IMR-90 (cell line): ENCODE data around the gene STX5. TPM values are rescaled to one million over a fixed set of nuclear protein-coding genes. Genes with fewer than 3 reads are reported as not detected.

ENCODE experiments used
- ATAC-seq: fragments of 200-7000 bp; cut with Tn5 transposase; 2 replicates; pipeline ENCODE4 v1.9.1; 2020; ENCODE audit warnings: low read depth, mild to moderate bottlenecking, moderate library complexity
- BruUV-seq: library from RNA; stranded (reverse); fragments of 400-500 nt; replicated peaks from 2 replicates; lab custom pipeline; 2021; lab: Mats Ljungman, UMichigan
- CTCF ChIA-PET: fragments of 300-600 bp; formaldehyde crosslinking; extraction: SDS; loops from one replicate; lab custom pipeline; 2021; ENCODE audit warnings: antibody characterized with exemption; lab: Yijun Ruan, JAX
- POLR2A ChIA-PET: fragments of 300-600 bp; sonication (Branson Sonifier 250); formaldehyde crosslinking; loops from one replicate; lab custom pipeline; 2022; ENCODE audit warnings: antibody characterized with exemption; ENCODE audit not compliant: unreplicated experiment; lab: Charles Lee
- DNase-seq: peaks from one replicate; pipeline ENCODE4 v3.0.0; 2013
- H2AFZ ChIP-seq: replicated peaks from 2 replicates; pipeline ENCODE3; 2013; ENCODE audit warnings: low read length, mild to moderate bottlenecking; ENCODE audit not compliant: poor library complexity
- H2AK5ac ChIP-seq: 2 replicates; pipeline ENCODE4 v1.6.1; 2013; ENCODE audit warnings: low read depth, low read length, inconsistent platforms
- H2AK9ac ChIP-seq: replicated peaks from 2 replicates; pipeline ENCODE3; 2013; ENCODE audit warnings: mild to moderate bottlenecking, low read depth, low read length, moderate library complexity; ENCODE audit not compliant: poor library complexity
- H2BK120ac ChIP-seq: 2 replicates; pipeline ENCODE4 v1.6.1; 2013; ENCODE audit warnings: low read depth, low read length, inconsistent platforms
- H2BK15ac ChIP-seq: 3 replicates; pipeline ENCODE4 v1.6.1; 2013; ENCODE audit warnings: low read depth, low read length, inconsistent platforms
- H2BK20ac ChIP-seq: 2 replicates; pipeline ENCODE4 v1.6.1; 2013; ENCODE audit warnings: low read depth, mild to moderate bottlenecking, inconsistent platforms, low read length, moderate library complexity
- H2BK5ac ChIP-seq: 2 replicates; pipeline ENCODE4 v1.6.1; 2013; ENCODE audit warnings: mild to moderate bottlenecking, low read depth, low read length, inconsistent platforms; ENCODE audit not compliant: poor library complexity, severe bottlenecking
- H3K14ac ChIP-seq: replicated peaks from 2 replicates; pipeline ENCODE4 v1.6.1; 2013; ENCODE audit warnings: low read depth, low read length, inconsistent platforms
- H3K18ac ChIP-seq: 2 replicates; pipeline ENCODE4 v1.6.1; 2013; ENCODE audit warnings: low read depth, low read length, control low read depth
- H3K23ac ChIP-seq: 2 replicates; pipeline ENCODE4 v1.6.1; 2013; ENCODE audit warnings: low read depth, low read length, inconsistent platforms
- H3K27ac ChIP-seq: 2 replicates; pipeline ENCODE4 v1.5.1; 2013; ENCODE audit warnings: mild to moderate bottlenecking, control low read depth, low read length; ENCODE audit not compliant: insufficient read depth
- H3K27me3 ChIP-seq: 2 replicates; pipeline ENCODE4 v1.6.1; 2013; ENCODE audit warnings: low read length; ENCODE audit not compliant: control insufficient read depth, insufficient read depth
- H3K36me3 ChIP-seq: 2 replicates; pipeline ENCODE4 v1.6.1; 2013; ENCODE audit warnings: low read length, mixed read lengths; ENCODE audit not compliant: control insufficient read depth, insufficient read depth
- H3K4ac ChIP-seq: 2 replicates; pipeline ENCODE4 v1.6.1; 2013; ENCODE audit warnings: low read depth, low read length, inconsistent platforms
- H3K4me1 ChIP-seq: 2 replicates; pipeline ENCODE4 v1.6.1; 2013; ENCODE audit warnings: low read length, mixed read lengths; ENCODE audit not compliant: control insufficient read depth, insufficient read depth
- H3K4me2 ChIP-seq: 2 replicates; pipeline ENCODE4 v1.6.1; 2013; ENCODE audit warnings: low read depth, mild to moderate bottlenecking, control low read depth, low read length, moderate library complexity
- H3K4me3 ChIP-seq: 2 replicates; pipeline ENCODE4 v1.5.1; 2013; ENCODE audit warnings: low read depth, mild to moderate bottlenecking, control low read depth, low read length, moderate library complexity; ENCODE audit not compliant: insufficient read depth
- H3K56ac ChIP-seq: 2 replicates; pipeline ENCODE4 v1.6.1; 2013; ENCODE audit warnings: low read length, inconsistent platforms; ENCODE audit not compliant: insufficient read depth; ENCODE audit errors: extremely low read depth
- H3K79me1 ChIP-seq, 2 experiments: 2 replicates each; pipeline ENCODE4 v1.6.1; 2013; ENCODE audit warnings: low read length in 2 of 2, inconsistent platforms in 1 of 2, low read depth in 1 of 2
- H3K9ac ChIP-seq: 2 replicates; pipeline ENCODE4 v1.6.1; 2013; ENCODE audit warnings: low read depth, low read length, control low read depth
- H3K9me1 ChIP-seq: 2 replicates; pipeline ENCODE4 v1.6.1; 2013; ENCODE audit warnings: low read length, inconsistent platforms; ENCODE audit not compliant: insufficient read depth
- H3K9me3 ChIP-seq: 2 replicates; pipeline ENCODE4 v1.6.1; 2013; ENCODE audit warnings: low read length; ENCODE audit not compliant: control insufficient read depth, insufficient read depth
- H4K20me1 ChIP-seq: 2 replicates; pipeline ENCODE4 v1.6.1; 2013; ENCODE audit warnings: low read length, inconsistent platforms; ENCODE audit not compliant: insufficient read depth
- H4K5ac ChIP-seq: 2 replicates; pipeline ENCODE4 v1.6.1; 2013; ENCODE audit warnings: mild to moderate bottlenecking, low read depth, low read length, control low read depth
- H4K8ac ChIP-seq, 2 experiments: 2 replicates each; pipeline ENCODE4 v1.6.1; 2013; ENCODE audit warnings: low read depth in 2 of 2, low read length in 2 of 2, control low read depth in 1 of 2, inconsistent platforms in 1 of 2
- H4K91ac ChIP-seq: 2 replicates; pipeline ENCODE4 v1.6.1; 2013; ENCODE audit warnings: low read depth, low read length, inconsistent platforms; ENCODE audit not compliant: insufficient read depth
- BHLHE40 ChIP-seq: fragments of 150-350 bp; IDR thresholded peaks from 2 replicates; pipeline ENCODE4 v1.6.1; 2016; ENCODE audit warnings: mild to moderate bottlenecking, low read depth, low read length
- CEBPB ChIP-seq: IDR thresholded peaks from 2 replicates; pipeline ENCODE4 v1.6.1; 2012; ENCODE audit warnings: low read depth, low read length, improper control_type of control experiment
- CHD1 ChIP-seq: IDR thresholded peaks from 2 replicates; pipeline ENCODE4 v1.6.1; 2012; ENCODE audit warnings: low read depth, low read length, improper control_type of control experiment
- CTCF ChIP-seq: conservative IDR thresholded peaks from 2 replicates; pipeline ENCODE4 v1.5.1; 2012; ENCODE audit warnings: mild to moderate bottlenecking, low read depth, low read length, improper control_type of control experiment
- ELK1 ChIP-seq: fragments of 150-350 bp; IDR thresholded peaks from 2 replicates; pipeline ENCODE4 v1.6.1; 2016; ENCODE audit warnings: low read depth, mild to moderate bottlenecking, low read length, moderate library complexity, borderline replicate concordance
- FOS ChIP-seq: fragments of 150-350 bp; IDR thresholded peaks from 2 replicates; pipeline ENCODE4 v1.6.1; 2016; ENCODE audit warnings: low read depth, low read length
- MAFK ChIP-seq: IDR thresholded peaks from 2 replicates; pipeline ENCODE4 v1.6.1; 2012; ENCODE audit warnings: low read depth, low read length, improper control_type of control experiment
- MAZ ChIP-seq: IDR thresholded peaks from 2 replicates; pipeline ENCODE4 v1.6.1; 2012; ENCODE audit warnings: low read depth, mild to moderate bottlenecking, low read length, improper control_type of control experiment, moderate library complexity, borderline replicate concordance
- MXI1 ChIP-seq: IDR thresholded peaks from 2 replicates; pipeline ENCODE4 v1.6.1; 2012; ENCODE audit warnings: low read depth, mild to moderate bottlenecking, low read length, moderate library complexity, borderline replicate concordance
- NFE2L2 ChIP-seq: fragments of 150-350 bp; IDR thresholded peaks from 2 replicates; pipeline ENCODE4 v1.6.1; 2016; ENCODE audit warnings: low read depth, mild to moderate bottlenecking, low read length
- RAD21 ChIP-seq: IDR thresholded peaks from 2 replicates; pipeline ENCODE4 v1.6.1; 2012; ENCODE audit warnings: low read length, improper control_type of control experiment
- RCOR1 ChIP-seq: IDR thresholded peaks from 2 replicates; pipeline ENCODE4 v1.6.1; 2012; ENCODE audit warnings: mild to moderate bottlenecking, low read length, improper control_type of control experiment; ENCODE audit not compliant: insufficient replicate concordance
- SMC3 ChIP-seq: fragments of 150-350 bp; IDR thresholded peaks from 2 replicates; pipeline ENCODE4 v1.6.1; 2016; ENCODE audit warnings: low read depth, mild to moderate bottlenecking, antibody characterized with exemption, low read length, moderate library complexity
- USF2 ChIP-seq: fragments of 150-350 bp; IDR thresholded peaks from 2 replicates; pipeline ENCODE4 v1.6.1; 2017; ENCODE audit warnings: mild to moderate bottlenecking, antibody characterized with exemption, low read length, low read depth
- WGBS, 2 experiments: methylation state at CpG; one replicate each; pipeline versions ENCODE4 v1.1.5 to v1.1.7; 2013; ENCODE audit warnings: missing lambda C conversion rate in 2 of 2; ENCODE audit not compliant: insufficient read length in 1 of 2; ENCODE audit errors: extremely low coverage in 2 of 2; 5-methylcytosine and 5-hydroxymethylcytosine counted together
- dilution Hi-C: fragments of 300-500 bp; cut with HindIII; formaldehyde crosslinking; loops from one replicate; pipeline ENCODE4 v1.14.3; 2018; ENCODE audit warnings: low sequenced_read_pairs; ENCODE audit not compliant: unreplicated experiment
- in situ Hi-C: fragments of 300-500 bp; cut with MboI; formaldehyde crosslinking; loops from 3 replicates; pipeline ENCODE4 v1.14.3; 2019; ENCODE audit warnings: low sequenced_read_pairs, inconsistent platforms, mixed read lengths
- intact Hi-C: fragments of 100-400 bp; cut with micrococcal nuclease; formaldehyde crosslinking; loops from 2 replicates; pipeline ENCODE4 v1.10.0; 2022
- polyA plus RNA-seq, 3 experiments: library from polyadenylated mRNA; depleted of rRNA; stranded (reverse); fragments of >200 nt; gene quantifications; 2 replicates each; pipeline ENCODE4 v1.2.3, GENCODE V29; 2012; ENCODE audit warnings: low replicate concordance in 1 of 3
- total RNA-seq: library from RNA; depleted of rRNA; stranded (reverse); fragments of >200 nt; gene quantifications from 2 replicates; pipeline ENCODE4 v1.2.3, GENCODE V29; 2012

STX5 gene
- total and polyA plus RNA-seq, 2 of the 4 experiments (the other 2 are of a cell fraction), result 43.1 to 49.5 TPM

- H3K4me3 ChIP-seq, result no peak overlapping the region
- peaks cover 2% of the 10 kb centered on the region; the same call in 1 of the 2 replicates for H4K20me1 ChIP-seq
- H3K79me1 ChIP-seq, result peaks cover 4 to 20% of the 10 kb centered on the region in 2 experiments; a peak in 3 of 4 replicates
- dilution Hi-C loops (no loop called here), intact Hi-C loops (no loop called here), in situ Hi-C loops (loop anchor here (25.0 kb wide), 1 partner anchor 786 kb away; the partner anchor contains the start of gene ATL3)
- H3K4me2 ChIP-seq, result no peak overlapping the region
- no peak overlapping the region for H2AFZ ChIP-seq
- no peak overlapping the region for H2BK120ac ChIP-seq
- ATAC-seq, result no peak
- H2AK9ac ChIP-seq, result no peak overlapping the region
- H2BK15ac ChIP-seq, result no peak overlapping the region
- no peak overlapping the region for H3K4ac ChIP-seq
- H3K36me3 ChIP-seq, result no peaks in the 10 kb centered on the region
- H3K4me1 ChIP-seq, result peaks cover 13% of the 10 kb centered on the region
- no peaks in the 10 kb centered on the region for H3K9me3 ChIP-seq
- no peak overlapping the region for H2AK5ac ChIP-seq
- BruUV-seq, result no TSS peak
- no peak overlapping the region for H3K9ac ChIP-seq
- no peak overlapping the region for H2BK5ac ChIP-seq
- POLR2A ChIA-PET, result no interaction called here
- no peak overlapping the region for H3K14ac ChIP-seq
- H3K9me1 ChIP-seq, result no peaks in the 10 kb centered on the region; the same call in 1 of the 2 replicates
- no peak overlapping the region for H3K27ac ChIP-seq
- CTCF ChIA-PET, result interaction anchor here (1.2 kb wide), 1 partner anchor 13 kb away, joined by 3 read pairs; no protein-coding TSS in a partner anchor
- H3K18ac ChIP-seq, result no peak overlapping the region
- no peak overlapping the region for H4K91ac ChIP-seq
- whole genome bisulfite sequencing, 2 experiments, result 60% methylated on average over 2 of the region's 7 CpGs; no CpG with 5 or more reads in 1 of the 2 experiments
- DNase-seq, result no peak
- H3K27me3 ChIP-seq, result no peaks in the 10 kb centered on the region
- H4K5ac ChIP-seq, result no peak overlapping the region
- no peak overlapping the region for H4K8ac ChIP-seq
- no peak overlapping the region for H3K56ac ChIP-seq
- no peak overlapping the region for H2BK20ac ChIP-seq
- no peak overlapping the region for H3K23ac ChIP-seq
- TF ChIP-seq MXI1, result no peak
- no peak for TF ChIP-seq FOS
- TF ChIP-seq USF2, result no peak
- TF ChIP-seq ELK1, result no peak
- TF ChIP-seq CTCF, result no peak
- no peak for TF ChIP-seq NFE2L2
- no peak for TF ChIP-seq SMC3
- no peak for TF ChIP-seq BHLHE40
- no peak for TF ChIP-seq CHD1
- no peak for TF ChIP-seq RCOR1
- no peak for TF ChIP-seq MAFK
- TF ChIP-seq RAD21, result no peak
- no peak for TF ChIP-seq CEBPB
- no peak for TF ChIP-seq MAZ
Measured at GRCh38 chr11:62875698-62876478, 44.0 kb upstream of the STX5 start.
